GM18517 (cell line): Measurements from ENCODE around the gene MTTP.

Source experiments
- ATAC-seq: cut with Tn5 transposase; IDR thresholded peaks from one replicate; pipeline ENCODE4 v1.9.1; 2021; ENCODE audit warnings: mild to moderate bottlenecking, moderate library complexity; ENCODE audit not compliant: unreplicated experiment

The MTTP gene

GRCh38 chr4:99665983-99666382 lies 91.4 kb downstream of the MTTP start:
- no peak for ATAC-seq

- no peak for ATAC-seq
Observed at GRCh38 chr4:99668472-99668871, 93.8 kb downstream of the MTTP start.

- no peak for ATAC-seq
Observed at GRCh38 chr4:99669084-99669483, 94.5 kb downstream of the MTTP start.

- no peak for ATAC-seq
Observed at GRCh38 chr4:99670409-99671073, 95.9 kb downstream of the MTTP start.
